GM18867 (cell line): ENCODE measurements around the gene SMPD4.
A peak's percentile ranks its signal among the peaks of the same experiment; 100 is the strongest.
"Not testable (repeated sequence)": the region's sequence is repeated elsewhere in the genome, so short reads cannot be mapped to it uniquely, and the experiment has no call there.

Experiments
- ATAC-seq: cut with Tn5 transposase; IDR thresholded peaks from one replicate; pipeline ENCODE4 v1.9.1; 2021; ENCODE audit warnings: mild to moderate bottlenecking, moderate library complexity; ENCODE audit not compliant: unreplicated experiment

The SMPD4 gene, protein sequence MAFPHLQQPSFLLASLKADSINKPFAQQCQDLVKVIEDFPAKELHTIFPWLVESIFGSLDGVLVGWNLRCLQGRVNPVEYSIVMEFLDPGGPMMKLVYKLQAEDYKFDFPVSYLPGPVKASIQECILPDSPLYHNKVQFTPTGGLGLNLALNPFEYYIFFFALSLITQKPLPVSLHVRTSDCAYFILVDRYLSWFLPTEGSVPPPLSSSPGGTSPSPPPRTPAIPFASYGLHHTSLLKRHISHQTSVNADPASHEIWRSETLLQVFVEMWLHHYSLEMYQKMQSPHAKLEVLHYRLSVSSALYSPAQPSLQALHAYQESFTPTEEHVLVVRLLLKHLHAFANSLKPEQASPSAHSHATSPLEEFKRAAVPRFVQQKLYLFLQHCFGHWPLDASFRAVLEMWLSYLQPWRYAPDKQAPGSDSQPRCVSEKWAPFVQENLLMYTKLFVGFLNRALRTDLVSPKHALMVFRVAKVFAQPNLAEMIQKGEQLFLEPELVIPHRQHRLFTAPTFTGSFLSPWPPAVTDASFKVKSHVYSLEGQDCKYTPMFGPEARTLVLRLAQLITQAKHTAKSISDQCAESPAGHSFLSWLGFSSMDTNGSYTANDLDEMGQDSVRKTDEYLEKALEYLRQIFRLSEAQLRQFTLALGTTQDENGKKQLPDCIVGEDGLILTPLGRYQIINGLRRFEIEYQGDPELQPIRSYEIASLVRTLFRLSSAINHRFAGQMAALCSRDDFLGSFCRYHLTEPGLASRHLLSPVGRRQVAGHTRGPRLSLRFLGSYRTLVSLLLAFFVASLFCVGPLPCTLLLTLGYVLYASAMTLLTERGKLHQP

DNA sequence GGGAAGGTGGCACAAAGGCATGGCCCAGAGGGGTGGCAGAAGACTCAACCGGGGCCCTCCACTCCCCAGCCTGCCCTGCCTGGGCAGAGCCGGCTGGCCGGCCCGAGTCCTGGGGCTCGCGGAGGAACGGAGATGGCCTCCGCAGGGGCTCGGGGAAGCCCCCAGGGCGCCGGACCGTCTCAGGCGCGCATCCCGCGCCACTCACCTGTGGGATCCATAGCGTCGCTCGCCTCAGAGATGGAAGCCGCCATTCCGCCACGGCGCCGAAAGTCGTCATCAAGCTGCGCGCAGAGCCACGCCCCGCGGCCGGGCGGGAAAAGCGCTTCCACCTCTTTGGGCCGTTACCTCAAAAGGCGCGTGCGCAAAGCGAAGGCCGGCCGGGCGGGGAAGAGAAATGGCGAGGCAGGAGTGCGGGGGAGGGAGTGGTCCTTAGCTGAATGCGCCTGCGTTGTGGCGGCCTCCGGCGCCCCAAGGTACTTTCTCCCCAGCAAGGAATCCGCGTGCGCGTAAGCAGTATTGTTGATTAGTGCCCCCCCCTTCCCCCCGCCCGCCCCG, at the start of gene SMPD4:
Gene SMPD4, minus strand, starts transcription at position 278 of the 555 bp plus-strand sequence. CDS start 5,010 bp downstream, outside the sequence.
- ATAC-seq = peak; percentile 63

DNA sequence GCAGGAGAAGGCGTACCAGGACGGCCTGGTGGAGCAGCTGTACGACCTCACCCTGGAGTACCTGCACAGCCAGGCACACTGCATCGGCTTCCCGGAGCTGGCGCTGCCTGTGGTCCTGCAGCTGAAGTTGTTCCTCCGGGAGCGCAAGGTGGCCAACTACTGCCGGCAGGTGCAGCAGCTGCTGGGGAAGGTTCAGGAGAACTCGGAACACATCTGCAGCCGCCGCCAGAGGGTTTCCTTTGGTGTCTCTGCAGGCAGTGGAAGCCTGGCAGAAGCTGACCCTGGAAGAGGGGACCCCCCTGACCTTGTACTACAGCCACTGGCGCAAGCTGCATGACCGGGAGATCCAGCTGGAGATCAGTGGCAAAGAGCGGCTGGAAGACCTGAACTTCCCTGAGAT, 49.5 kb upstream of the SMPD4 start:
- ATAC-seq = not testable (repeated sequence)

DNA sequence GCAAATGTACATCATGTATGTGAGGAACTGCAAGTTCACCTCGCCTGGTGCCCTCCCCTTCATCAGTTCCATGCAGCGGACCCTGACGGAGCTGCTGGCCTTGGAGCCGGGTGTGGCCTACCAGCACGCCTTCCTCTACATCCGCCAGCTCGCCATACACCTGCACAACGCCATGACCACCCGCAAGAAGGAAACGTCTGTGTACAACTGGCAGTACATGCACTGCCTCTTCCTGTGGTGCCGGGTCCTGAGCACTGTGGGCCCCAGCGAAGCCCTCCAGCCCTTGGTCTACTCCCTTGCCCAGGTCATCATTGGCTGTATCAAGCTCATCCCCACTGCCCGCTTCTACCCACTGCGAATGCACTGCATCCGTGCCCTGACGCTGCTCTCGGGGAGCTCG, 49.0 kb upstream of the SMPD4 start:
- ATAC-seq = not testable (repeated sequence)

DNA sequence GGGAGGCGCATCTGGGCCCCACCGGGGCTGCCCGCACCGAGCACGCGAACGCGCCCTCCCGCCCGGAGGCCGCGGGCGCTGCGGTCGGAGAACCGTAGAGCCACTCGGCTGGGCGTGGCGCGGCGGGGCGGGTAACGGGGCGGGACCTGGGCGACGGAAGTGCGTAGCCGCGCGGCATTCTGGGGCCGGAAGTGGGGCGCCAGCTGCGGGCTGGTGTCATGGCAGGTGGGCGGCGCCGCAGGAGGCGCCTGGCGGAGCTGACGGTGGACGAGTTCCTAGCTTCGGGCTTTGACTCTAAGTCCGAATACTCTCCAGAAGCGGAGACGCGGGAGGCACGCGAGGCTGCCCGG, 47.7 kb upstream of the SMPD4 start:
- ATAC-seq = not testable (repeated sequence)

DNA sequence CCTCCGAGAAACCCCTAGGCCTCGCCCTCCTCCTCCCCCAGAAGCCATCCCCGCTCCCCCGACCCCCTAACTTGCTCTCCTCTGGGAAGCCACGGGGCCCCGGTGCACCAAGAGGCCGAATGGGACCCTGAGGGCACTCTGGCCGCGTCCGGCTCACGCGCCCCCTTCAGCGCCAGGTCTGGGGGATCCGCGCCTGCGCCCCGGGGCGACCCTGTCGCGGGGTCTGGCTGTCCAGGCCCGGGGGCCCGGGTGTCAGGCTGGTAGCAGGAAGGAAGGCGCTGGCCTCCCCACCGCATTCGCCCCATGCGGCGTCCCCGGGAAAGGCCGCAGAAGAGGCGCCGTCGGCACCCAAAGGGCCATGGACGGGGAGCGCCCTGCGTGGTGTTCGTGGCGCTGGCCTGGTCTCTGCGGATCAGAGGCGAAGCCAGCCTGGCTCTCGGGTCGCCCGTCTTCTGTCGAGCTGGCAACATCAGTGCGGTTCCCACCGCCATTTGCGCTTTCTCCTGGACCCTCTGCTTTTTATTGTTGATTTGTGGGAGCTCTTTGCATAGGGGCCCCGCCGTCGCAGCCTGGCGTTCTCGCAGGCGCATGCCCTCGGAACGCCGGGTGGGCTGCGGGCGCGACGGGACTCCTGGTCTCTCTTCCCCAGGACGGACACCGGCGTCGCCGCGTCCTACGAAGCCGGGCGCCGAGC, 47.2 kb upstream of the SMPD4 start:
- not testable (repeated sequence) for ATAC-seq

DNA sequence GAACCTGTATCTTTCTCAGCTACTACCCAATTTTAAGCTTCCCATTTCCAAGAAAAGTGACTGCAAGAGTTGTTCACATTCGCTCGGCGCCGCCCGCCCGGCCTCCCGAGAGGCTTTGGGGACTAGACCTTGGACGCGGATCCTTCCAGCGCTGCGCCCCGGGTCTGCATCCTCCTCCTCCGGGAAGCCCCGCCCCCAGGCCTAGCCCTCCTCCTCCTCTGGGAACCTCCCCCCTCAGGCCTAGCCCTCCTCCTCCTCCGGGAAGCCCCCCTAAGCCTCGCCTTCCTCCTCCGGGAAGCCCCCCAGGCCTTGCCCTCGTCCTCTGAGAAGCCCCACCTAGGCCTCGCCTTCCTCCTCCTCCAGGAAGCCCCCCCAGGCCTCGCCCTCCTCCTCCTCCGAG, 46.6 kb upstream of the SMPD4 start:
- ATAC-seq = not testable (repeated sequence)

DNA sequence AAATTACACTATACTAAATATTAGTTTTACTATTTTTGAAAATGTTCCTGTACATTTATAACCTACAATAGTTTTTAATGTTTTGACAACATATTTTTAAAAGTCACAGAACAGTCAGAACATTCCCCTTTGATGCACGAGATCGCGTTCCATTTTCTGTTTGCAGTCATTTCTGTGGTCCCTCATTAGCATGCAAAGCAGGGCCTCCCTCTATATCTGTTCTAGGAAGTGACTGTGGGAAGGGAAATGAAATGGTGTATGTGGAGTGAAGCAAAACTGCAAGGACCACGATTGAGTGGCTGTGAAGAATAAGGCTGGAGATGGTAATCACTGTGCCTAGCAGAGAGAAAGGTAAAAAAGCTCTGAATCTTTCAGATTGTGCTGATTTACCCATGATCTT, 41.1 kb upstream of the SMPD4 start:
- peak; percentile 89 for ATAC-seq

DNA sequence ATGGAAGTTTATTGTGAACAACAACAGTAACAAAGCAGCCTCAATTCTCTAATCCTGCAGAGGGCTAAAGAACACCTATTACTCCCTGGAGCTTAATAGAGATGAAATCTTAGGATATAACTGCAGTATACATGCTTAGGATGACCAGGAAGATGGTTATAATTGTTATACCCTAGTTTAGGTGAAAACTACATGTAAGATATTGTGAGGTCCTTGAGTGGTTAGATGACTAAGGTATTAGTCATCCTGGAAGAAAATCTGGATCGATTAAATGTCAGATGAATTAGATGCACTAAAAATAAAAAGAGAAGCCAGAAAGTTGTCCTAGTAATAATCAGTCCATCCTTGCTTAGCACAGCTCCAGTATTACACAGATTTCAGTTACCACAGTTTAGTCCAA, 39.1 kb upstream of the SMPD4 start:
- ATAC-seq = not testable (repeated sequence)

DNA sequence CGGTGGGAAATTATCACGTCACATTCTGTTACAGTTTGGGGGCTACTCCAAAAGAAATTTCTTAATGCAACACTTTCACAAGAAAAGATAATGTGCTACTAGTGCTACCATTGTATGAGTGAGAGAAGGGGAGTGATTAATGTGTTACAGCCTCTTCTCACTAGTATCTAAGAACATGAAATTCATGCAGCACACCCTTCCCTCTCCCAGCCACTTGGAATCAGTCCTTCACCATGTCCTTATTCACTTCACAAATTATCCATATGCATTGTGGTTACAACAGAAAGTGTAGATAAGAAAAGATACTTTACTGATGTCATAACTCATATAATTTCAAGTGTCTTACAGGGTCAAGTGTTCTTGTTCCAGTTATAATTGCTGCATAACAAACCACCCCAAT, 37.7 kb upstream of the SMPD4 start:
- not testable (repeated sequence) for ATAC-seq

DNA sequence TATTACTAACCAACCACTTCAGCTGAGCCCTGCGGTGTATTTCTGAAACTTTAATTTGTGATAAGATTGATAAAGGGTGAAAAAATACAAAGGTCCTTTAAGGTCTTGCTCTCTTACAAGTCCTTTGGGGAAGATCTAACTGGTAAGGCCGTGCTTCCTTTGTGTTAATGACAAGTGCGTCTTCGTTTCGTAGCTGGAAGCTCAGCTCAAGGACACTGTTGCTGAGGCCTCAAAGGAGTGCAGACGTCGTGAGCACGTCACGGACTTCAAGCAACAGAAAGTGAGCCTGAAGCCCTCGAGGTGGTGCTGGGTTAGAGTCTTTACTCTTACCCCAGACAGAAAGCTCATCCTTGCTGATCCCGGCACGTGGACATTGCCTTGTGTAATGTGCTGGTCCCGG, 25.6 kb upstream of the SMPD4 start:
- ATAC-seq = not testable (repeated sequence)

DNA sequence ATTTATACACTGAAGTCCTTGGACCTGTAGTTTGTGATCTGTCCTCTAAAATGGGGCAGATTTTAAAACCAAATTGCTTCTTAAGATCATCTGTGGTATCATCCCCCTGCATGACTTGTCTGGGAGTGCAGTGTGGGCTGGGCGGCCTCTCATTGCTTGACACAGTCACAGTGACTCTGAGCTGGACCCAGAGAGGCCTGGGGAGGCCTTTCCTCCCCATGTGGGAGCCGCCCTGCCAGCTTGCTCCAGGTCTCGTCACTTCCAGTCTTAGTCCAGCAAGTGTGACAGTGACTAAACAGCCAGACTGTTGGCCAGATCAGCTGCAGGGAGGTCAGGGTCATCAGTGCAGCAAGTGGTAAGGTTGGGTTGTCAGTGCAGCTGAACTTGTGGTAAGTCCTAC, 21.7 kb upstream of the SMPD4 start:
- ATAC-seq = not testable (repeated sequence)

DNA sequence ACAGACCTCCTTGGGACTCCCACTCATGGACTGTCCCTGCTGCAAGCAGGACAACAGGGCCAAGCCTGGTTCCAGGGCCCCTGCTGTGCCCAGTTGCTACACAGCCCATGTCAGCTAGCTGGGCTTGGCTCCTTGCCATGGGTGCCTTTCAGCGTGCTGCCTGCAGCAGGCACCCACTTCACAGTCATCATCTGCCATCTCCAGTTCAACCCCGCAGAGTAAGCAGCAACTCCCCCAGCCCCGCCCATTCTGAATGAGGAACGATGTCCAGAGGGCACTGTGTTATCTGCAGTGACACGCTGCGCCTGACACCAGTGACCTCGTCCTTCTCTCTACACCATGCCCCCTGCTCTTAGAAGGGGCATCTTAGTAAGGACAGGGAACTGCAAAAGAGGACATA, 21.1 kb upstream of the SMPD4 start:
- not testable (repeated sequence) for ATAC-seq

DNA sequence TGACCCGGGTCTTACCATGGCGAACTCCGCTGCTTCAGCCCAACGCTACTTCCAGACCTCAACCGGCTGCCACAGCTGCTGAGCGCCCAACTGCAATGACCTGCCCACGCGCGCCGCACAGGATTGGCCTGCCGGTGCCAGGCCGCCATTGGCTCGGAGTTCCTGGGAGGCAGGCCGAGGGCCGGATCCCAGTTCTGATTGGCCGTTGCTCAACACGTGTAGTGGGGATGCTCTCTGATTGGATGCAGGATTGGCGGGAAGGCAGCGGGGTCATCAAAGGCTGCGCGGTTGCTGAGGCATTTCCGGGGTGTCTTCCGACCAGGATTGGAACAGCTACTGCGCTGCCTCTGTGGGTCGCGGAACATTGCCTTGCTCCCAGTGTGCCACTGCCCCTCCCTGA, 16.9 kb upstream of the SMPD4 start, which contains the start of gene TUBA3E:
Gene TUBA3E, minus strand, starts transcription at position 97 of the 400 bp plus-strand sequence. Its CDS starts 79 bp downstream, at position 18.
- ATAC-seq = no peak

DNA sequence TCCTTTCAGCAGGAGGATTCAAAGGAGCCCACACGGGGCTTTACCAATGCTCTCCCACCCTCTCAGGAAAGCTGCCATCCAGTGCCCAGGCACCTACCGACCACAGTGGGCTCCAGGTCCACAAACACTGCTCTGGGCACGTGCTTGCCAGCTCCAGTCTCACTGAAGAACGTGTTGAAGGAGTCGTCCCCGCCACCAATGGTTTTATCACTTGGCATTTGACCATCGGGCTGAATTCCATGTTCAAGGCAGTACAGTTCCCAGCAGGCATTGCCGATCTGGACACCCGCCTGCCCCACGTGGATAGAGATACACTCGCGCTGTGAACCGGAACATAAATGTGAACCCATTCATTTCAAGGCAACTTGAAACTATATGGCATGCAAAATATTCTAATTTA, 14.7 kb upstream of the SMPD4 start:
- not testable (repeated sequence) for ATAC-seq

DNA sequence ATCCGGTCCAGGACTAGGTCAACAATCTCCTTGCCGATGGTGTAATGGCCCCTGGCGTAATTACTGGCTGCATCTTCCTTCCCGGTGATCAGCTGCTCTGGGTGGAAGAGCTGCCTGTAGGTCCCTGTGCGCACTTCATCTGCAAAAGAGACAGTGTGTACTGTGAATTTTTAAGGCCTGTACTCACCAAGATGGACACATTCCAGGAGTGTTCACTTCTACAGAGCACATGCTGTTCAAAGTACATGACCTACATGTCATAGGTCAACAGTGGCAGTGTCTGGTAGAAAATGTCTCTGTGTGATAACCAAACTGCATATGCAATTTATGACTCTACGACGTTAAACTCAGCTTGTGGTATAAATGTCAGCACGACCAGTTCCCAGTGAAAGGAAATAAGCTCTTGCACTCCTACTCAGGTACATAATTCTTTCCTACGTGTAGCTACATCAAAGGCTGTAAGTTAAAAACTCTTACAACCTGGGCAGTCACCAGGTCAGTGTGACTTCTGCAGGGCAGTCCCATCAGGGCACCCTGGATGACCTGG, 13.8 kb upstream of the SMPD4 start:
- ATAC-seq = not testable (repeated sequence)

DNA sequence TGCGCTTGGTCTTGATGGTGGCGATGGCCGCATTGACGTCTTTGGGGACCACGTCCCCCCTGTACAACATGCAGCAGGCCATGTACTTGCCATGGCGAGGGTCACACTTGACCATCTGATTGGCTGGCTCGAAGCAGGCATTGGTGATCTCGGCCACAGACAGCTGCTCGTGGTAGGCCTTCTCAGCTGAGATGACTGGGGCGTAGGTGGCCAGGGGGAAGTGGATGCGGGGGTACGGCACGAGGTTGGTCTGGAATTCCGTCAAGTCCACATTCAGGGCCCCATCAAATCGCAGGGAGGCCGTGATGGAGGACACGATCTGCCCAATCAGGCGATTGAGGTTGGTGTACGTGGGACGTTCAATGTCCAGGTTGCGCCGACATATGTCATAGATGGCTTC, 12.4 kb upstream of the SMPD4 start:
- ATAC-seq = not testable (repeated sequence)

DNA sequence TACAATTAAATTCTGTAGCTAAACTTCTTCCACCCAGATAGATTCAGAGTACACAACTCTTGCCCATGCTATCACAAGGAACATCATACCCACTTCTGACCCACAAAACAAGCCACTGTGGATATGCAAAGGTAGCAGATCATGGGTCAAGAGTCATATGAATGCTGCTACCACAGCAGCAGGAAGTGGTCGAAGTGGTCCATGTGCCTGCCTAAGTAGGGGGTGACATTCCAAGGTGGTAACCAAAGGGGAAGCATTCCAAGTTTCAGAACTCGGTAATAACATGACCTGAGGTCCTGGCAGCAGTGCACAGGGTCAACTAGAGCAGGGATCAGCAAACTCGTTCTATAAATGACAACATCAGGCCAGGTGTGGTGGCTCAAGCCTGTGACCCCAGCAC, 11.0 kb upstream of the SMPD4 start:
- not testable (repeated sequence) for ATAC-seq

DNA sequence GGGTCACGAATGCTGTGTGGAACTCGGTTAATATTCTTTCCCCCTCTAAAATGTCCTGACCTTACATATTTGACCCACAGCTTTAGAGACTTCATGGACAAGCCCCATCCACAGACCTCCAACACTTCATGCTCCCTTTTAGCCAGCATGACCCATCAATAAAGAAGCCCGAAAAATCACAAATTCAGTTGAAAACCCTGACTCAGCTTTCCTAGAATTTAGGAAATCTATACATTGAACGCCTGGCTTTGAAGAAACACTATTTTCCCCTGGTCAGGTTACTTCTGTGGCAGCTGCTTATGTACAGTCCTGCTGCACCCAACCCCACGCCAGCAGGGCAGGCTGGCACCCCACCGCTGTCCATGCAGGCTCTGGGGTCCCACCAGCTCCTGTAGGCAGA, 9.9 kb upstream of the SMPD4 start:
- ATAC-seq = not testable (repeated sequence)

DNA sequence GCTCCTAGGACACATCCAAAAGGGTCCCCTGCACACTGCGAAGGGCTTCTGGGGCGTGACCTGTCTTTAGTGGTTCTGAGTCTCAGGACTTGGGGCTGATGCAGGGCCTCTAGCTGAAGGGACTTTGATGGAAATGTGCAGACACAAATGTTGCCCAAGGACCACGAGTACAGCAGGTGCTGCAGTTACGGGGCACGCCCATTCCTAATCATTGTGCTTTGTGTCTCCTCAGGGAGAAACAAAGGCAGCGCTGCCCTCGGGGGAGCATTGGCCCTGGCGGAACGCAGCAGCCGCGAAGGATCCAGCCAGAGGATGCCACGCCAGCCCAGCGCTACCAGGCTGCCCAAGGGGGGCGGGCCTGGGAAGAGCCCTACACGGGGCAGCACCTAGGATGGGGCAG, 8.8 kb upstream of the SMPD4 start:
- no peak for ATAC-seq

DNA sequence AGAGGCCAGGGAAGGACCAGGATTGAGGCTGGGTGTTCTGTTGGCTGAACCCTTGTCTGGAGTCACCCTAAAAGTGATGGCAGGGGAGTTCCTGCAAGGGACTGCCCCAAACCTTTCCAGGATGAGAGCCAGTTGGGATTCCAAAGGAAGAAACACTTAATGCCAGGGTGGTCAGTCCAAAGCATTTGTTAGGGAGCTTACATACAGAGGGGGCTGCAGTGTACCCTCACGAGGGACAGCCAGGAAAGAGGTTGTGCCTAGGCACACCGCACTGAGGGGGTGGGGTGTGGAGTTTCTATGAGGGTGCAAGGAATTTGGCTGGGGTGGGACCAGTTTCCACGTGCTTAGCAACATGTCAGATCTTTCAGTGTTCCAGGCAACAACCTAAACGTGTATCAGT, 7.6 kb upstream of the SMPD4 start:
- ATAC-seq = not testable (repeated sequence)
